T-helper 22 cell (primary cell): ENCODE data around the gene AARS1.
"Not testable (repeated sequence)": the region's sequence is repeated elsewhere in the genome, so short reads cannot be mapped to it uniquely, and the experiment has no call there.

Experiments
- DNase-seq: peaks from one replicate; pipeline ENCODE4 v3.0.0-alpha.2; 2020; ENCODE audit warnings: low read depth

AARS1 gene

GRCh38 chr16:70271696-70272095 lies 17.6 kb downstream of the AARS1 start:
- no peak for DNase-seq

- DNase-seq = no peak
These were observed 19.1 kb downstream of the AARS1 start for GRCh38 chr16:70270176-70270575.

GRCh38 chr16:70269471-70269870 lies 19.8 kb downstream of the AARS1 start:
- DNase-seq = no peak

GRCh38 chr16:70267922-70268321 lies 21.4 kb downstream of the AARS1 start:
- not testable (repeated sequence) for DNase-seq

GRCh38 chr16:70267516-70267915 lies 21.8 kb downstream of the AARS1 start:
- DNase-seq = no peak

GRCh38 chr16:70259903-70260302 lies 29.4 kb downstream of the AARS1 start:
- not testable (repeated sequence) for DNase-seq

GRCh38 chr16:70258946-70259345 lies 30.4 kb downstream of the AARS1 start:
- no peak for DNase-seq

GRCh38 chr16:70258065-70258464 lies 31.2 kb downstream of the AARS1 start:
- no peak for DNase-seq

GRCh38 chr16:70257391-70257790 lies 31.9 kb downstream of the AARS1 start:
- no peak for DNase-seq

GRCh38 chr16:70255574-70255973 lies 33.7 kb downstream of the AARS1 start:
- no peak for DNase-seq

- no peak for DNase-seq
These were observed 34.4 kb downstream of the AARS1 start for GRCh38 chr16:70254965-70255286.

- no peak for DNase-seq
These were observed 34.9 kb downstream of the AARS1 start for GRCh38 chr16:70254180-70254964.

- DNase-seq = no peak
These were observed 35.8 kb downstream of the AARS1 start for GRCh38 chr16:70253291-70254106.

- DNase-seq = no peak
These were observed 36.8 kb downstream of the AARS1 start for GRCh38 chr16:70252355-70252988.

- DNase-seq = peak; percentile 87
These were observed 37.5 kb downstream of the AARS1 start, which contains the start of gene EXOSC6 for GRCh38 chr16:70251629-70252354. Gene EXOSC6, minus strand, starts transcription at chr16:70251940. Its CDS starts 40 bp downstream, at chr16:70251900.

- DNase-seq = no peak
These were observed 38.3 kb downstream of the AARS1 start for GRCh38 chr16:70250748-70251628.

GRCh38 chr16:70249697-70250096 lies 39.6 kb downstream of the AARS1 start:
- not testable (repeated sequence) for DNase-seq

- not testable (repeated sequence) for DNase-seq
These were observed 50.5 kb downstream of the AARS1 start for GRCh38 chr16:70238773-70239172.

- not testable (repeated sequence) for DNase-seq
These were observed 57.5 kb downstream of the AARS1 start for GRCh38 chr16:70231831-70232230.

- DNase-seq = not testable (repeated sequence)
These were observed 63.3 kb downstream of the AARS1 start for GRCh38 chr16:70226024-70226423.

- not testable (repeated sequence) for DNase-seq
These were observed 63.9 kb downstream of the AARS1 start for GRCh38 chr16:70225430-70225829.
